OCI-LY1 (cell line): ENCODE measurements around the gene KNSTRN.

Source experiments
- H2AFZ ChIP-seq: fragments of 200-600 bp; sonication (generic), shearing (Covaris generic); 2 replicates; pipeline ENCODE4 v1.6.0; 2014; ENCODE audit warnings: antibody characterized with exemption, mild to moderate bottlenecking, low read length
- H3F3A ChIP-seq: fragments of 200-600 bp; sonication (generic), shearing (Covaris generic); 2 replicates; pipeline ENCODE4 v1.6.0; 2014; ENCODE audit warnings: mild to moderate bottlenecking, antibody characterized with exemption, low read length, moderate library complexity; ENCODE audit not compliant: insufficient read depth
- H3K27ac ChIP-seq: fragments of 200-600 bp; sonication (generic); 2 replicates; pipeline ENCODE4 v1.5.1; 2014; ENCODE audit warnings: low read length, mixed run types, mild to moderate bottlenecking, low read depth; ENCODE audit not compliant: poor library complexity, severe bottlenecking
- H3K27me3 ChIP-seq: fragments of 200-600 bp; sonication (generic); 2 replicates; pipeline ENCODE4 v1.6.0; 2014; ENCODE audit warnings: antibody characterized with exemption, mild to moderate bottlenecking, low read length, moderate library complexity; ENCODE audit not compliant: insufficient read depth
- H3K36me3 ChIP-seq: fragments of 200-600 bp; sonication (generic); 2 replicates; pipeline ENCODE4 v1.6.1; 2014; ENCODE audit warnings: mild to moderate bottlenecking, antibody characterized with exemption, low read length, moderate library complexity, mixed read lengths; ENCODE audit not compliant: insufficient read depth
- H3K4me1 ChIP-seq: fragments of 200-600 bp; sonication (generic); 2 replicates; pipeline ENCODE4 v1.5.1; 2014; ENCODE audit warnings: mild to moderate bottlenecking, low read length, moderate library complexity; ENCODE audit not compliant: insufficient read depth, severe bottlenecking
- H3K4me2 ChIP-seq: fragments of 200-600 bp; sonication (generic), shearing (Covaris generic); 2 replicates; pipeline ENCODE4 v1.6.1; 2014; ENCODE audit warnings: low read length
- H3K4me3 ChIP-seq: fragments of 200-600 bp; sonication (generic); 2 replicates; pipeline ENCODE4 v1.5.1; 2014; ENCODE audit warnings: low read length, low read depth, mild to moderate bottlenecking, mixed read lengths; ENCODE audit not compliant: poor library complexity, severe bottlenecking
- H3K79me2 ChIP-seq: fragments of 200-600 bp; shearing (Covaris generic); 2 replicates; pipeline ENCODE4 v1.6.1; 2016; ENCODE audit warnings: mixed run types, low read length, mixed read lengths; ENCODE audit not compliant: insufficient read depth
- H3K9ac ChIP-seq: fragments of 200-600 bp; sonication (generic), shearing (Covaris generic); 2 replicates; pipeline ENCODE4 v1.6.1; 2014; ENCODE audit warnings: mild to moderate bottlenecking, low read length, mixed read lengths
- H3K9me2 ChIP-seq: fragments of 200-600 bp; sonication (generic), shearing (Covaris generic); 2 replicates; pipeline ENCODE4 v1.6.1; 2014; ENCODE audit warnings: low read depth, mild to moderate bottlenecking, low read length, mixed read lengths
- H3K9me3 ChIP-seq: fragments of 200-600 bp; shearing (Covaris generic); 2 replicates; pipeline ENCODE4 v1.6.1; 2014; ENCODE audit warnings: low read length, mixed read lengths
- H4K20me1 ChIP-seq: fragments of 200-600 bp; sonication (generic), shearing (Covaris generic); 2 replicates; pipeline ENCODE4 v1.6.0; 2016; ENCODE audit warnings: mild to moderate bottlenecking, low read length; ENCODE audit not compliant: insufficient read depth
- CTCF ChIP-seq: fragments of 200-600 bp; sonication (generic), shearing (Covaris generic); IDR thresholded peaks from 2 replicates; pipeline ENCODE4 v1.5.1; 2017; ENCODE audit warnings: mild to moderate bottlenecking, antibody characterized with exemption, low read length, moderate library complexity, mixed read lengths
- EZH2 ChIP-seq: fragments of 200-600 bp; sonication (generic), shearing (Covaris generic); IDR thresholded peaks from 2 replicates; pipeline ENCODE4 v1.8.0; 2017; ENCODE audit warnings: borderline replicate concordance, mixed run types, mild to moderate bottlenecking, antibody characterized with exemption, low read length, moderate library complexity, mixed read lengths

Gene KNSTRN

GRCh38 chr15:40414816-40415215 is 32.3 kb downstream of the KNSTRN start:
- Histone ChIP-seq H3K9me3 (no peaks in the 10 kb centered on the region), H3K4me1 (no peaks in the 10 kb centered on the region), H3K27me3 (no peaks in the 10 kb centered on the region), H3K79me2 (no peaks in the 10 kb centered on the region), H3K4me2 (no peak overlapping the region), H2AFZ (no peak overlapping the region), H3K27ac (no peak overlapping the region), H3K4me3 (no peak overlapping the region), H3K9me2 (no peaks in the 10 kb centered on the region), H4K20me1 (no peaks in the 10 kb centered on the region), H3F3A (no peaks in the 10 kb centered on the region), H3K36me3 (peaks cover 78% of the 10 kb centered on the region), H3K9ac (no peak overlapping the region)
- TF ChIP-seq EZH2 (no peak), CTCF (no peak)

GRCh38 chr15:40415226-40415625 is 32.7 kb downstream of the KNSTRN start:
- H4K20me1 ChIP-seq = no peaks in the 10 kb centered on the region
- TF ChIP-seq CTCF (no peak), EZH2 (no peak)

GRCh38 chr15:40416056-40416455 is 33.5 kb downstream of the KNSTRN start:
- Histone ChIP-seq H3K4me2 (no peak overlapping the region), H3K27me3 (no peaks in the 10 kb centered on the region), H4K20me1 (no peaks in the 10 kb centered on the region), H3F3A (no peaks in the 10 kb centered on the region), H3K9me3 (no peaks in the 10 kb centered on the region), H3K4me1 (no peaks in the 10 kb centered on the region), H3K79me2 (no peaks in the 10 kb centered on the region), H3K27ac (no peak overlapping the region), H3K4me3 (no peak overlapping the region), H3K36me3 (peaks cover 67% of the 10 kb centered on the region), H2AFZ (no peak overlapping the region), H3K9ac (no peak overlapping the region), H3K9me2 (no peaks in the 10 kb centered on the region)
- TF ChIP-seq EZH2 (no peak), CTCF (no peak)

More at GRCh38 chr15:40415226-40415625, 32.7 kb downstream of the KNSTRN start:
- no peak overlapping the region for H3K27ac ChIP-seq
- H3K4me3 ChIP-seq = no peak overlapping the region
- H3K36me3 ChIP-seq = peaks cover 75% of the 10 kb centered on the region
- no peaks in the 10 kb centered on the region for H3K9me3 ChIP-seq
- no peaks in the 10 kb centered on the region for H3K27me3 ChIP-seq
- H2AFZ ChIP-seq = no peak overlapping the region
- no peaks in the 10 kb centered on the region for H3K79me2 ChIP-seq
- H3K4me1 ChIP-seq = no peaks in the 10 kb centered on the region
- H3K9me2 ChIP-seq = no peaks in the 10 kb centered on the region
- no peak overlapping the region for H3K9ac ChIP-seq
- H3K4me2 ChIP-seq = no peak overlapping the region
- no peaks in the 10 kb centered on the region for H3F3A ChIP-seq
